NOMO-1 treated with dmso at 0.1 percent for 144 hours (cell line): ENCODE measurements around the gene ITGA6.

Experiments
- DNase-seq: peaks from one replicate; lab custom pipeline; 2025; ENCODE audit not compliant: unreplicated experiment; lab: John Stamatoyannopoulos, UW

The ITGA6 gene

GRCh38 chr2:172439911-172440310 lies 12.5 kb downstream of the ITGA6 start:
- no peak for DNase-seq

GRCh38 chr2:172440795-172441194 lies 13.4 kb downstream of the ITGA6 start:
- DNase-seq = no peak

- DNase-seq = no peak
Observed at GRCh38 chr2:172442072-172442895, 14.9 kb downstream of the ITGA6 start.

GRCh38 chr2:172445851-172446250 lies 18.5 kb downstream of the ITGA6 start:
- DNase-seq = no peak

- no peak for DNase-seq
Observed at GRCh38 chr2:172446474-172447063, 19.2 kb downstream of the ITGA6 start.

GRCh38 chr2:172447811-172448493 lies 20.6 kb downstream of the ITGA6 start:
- DNase-seq = no peak

- DNase-seq = no peak
Observed at GRCh38 chr2:172448544-172449267, 21.3 kb downstream of the ITGA6 start.

- no peak for DNase-seq
Observed at GRCh38 chr2:172449911-172450550, 22.6 kb downstream of the ITGA6 start.

GRCh38 chr2:172451923-172452322 lies 24.5 kb downstream of the ITGA6 start:
- DNase-seq = no peak

- no peak for DNase-seq
Observed at GRCh38 chr2:172452845-172453244, 25.5 kb downstream of the ITGA6 start.

- DNase-seq = no peak
Observed at GRCh38 chr2:172454404-172455120, 27.2 kb downstream of the ITGA6 start.

- DNase-seq = no peak
Observed at GRCh38 chr2:172455121-172455515, 27.7 kb downstream of the ITGA6 start.

- DNase-seq = no peak
Observed at GRCh38 chr2:172456002-172456401, 28.6 kb downstream of the ITGA6 start.

- DNase-seq = no peak
Observed at GRCh38 chr2:172457536-172457935, 30.1 kb downstream of the ITGA6 start.

GRCh38 chr2:172458561-172459124 lies 31.3 kb downstream of the ITGA6 start:
- DNase-seq = no peak

GRCh38 chr2:172460780-172461201 lies 33.4 kb downstream of the ITGA6 start:
- DNase-seq = peak; percentile 53

- peak; percentile 12 for DNase-seq
Observed at GRCh38 chr2:172461591-172462372, 34.4 kb downstream of the ITGA6 start.

- no peak for DNase-seq
Observed at GRCh38 chr2:172462373-172462848, 35.0 kb downstream of the ITGA6 start.

- DNase-seq = peak; percentile 38
Observed at GRCh38 chr2:172462849-172463381, 35.5 kb downstream of the ITGA6 start.
